HepG2 (cell line): ENCODE data around the gene ZNF343. TPM values are rescaled to one million over a fixed set of nuclear protein-coding genes. Genes with fewer than 3 reads are reported as not detected.
A peak's percentile ranks its signal among the peaks of the same experiment; 100 is the strongest.

ENCODE experiments used
- CTCF ChIP-seq: sonication (generic); formaldehyde crosslinking; IDR thresholded peaks from 2 replicates; pipeline ENCODE4 v1.5.0; 2020; ENCODE audit warnings: mild to moderate bottlenecking, missing genetic modification reagents, moderate library complexity
- DMTF1 ChIP-seq: sonication (generic); formaldehyde crosslinking; IDR thresholded peaks from 2 replicates; pipeline ENCODE4 v1.4.0; 2020; ENCODE audit warnings: mild to moderate bottlenecking, missing genetic modification reagents
- HOXA9 ChIP-seq: sonication (generic); formaldehyde crosslinking; IDR thresholded peaks from 2 replicates; pipeline ENCODE4 v1.8.1; 2022; ENCODE audit warnings: missing genetic modification reagents, mild to moderate bottlenecking, moderate library complexity, borderline replicate concordance
- MIER2 ChIP-seq: IDR thresholded peaks from 2 replicates; pipeline ENCODE4 v1.6.1; 2016; ENCODE audit warnings: missing biosample characterization, missing genetic modification reagents
- MIER3 ChIP-seq: IDR thresholded peaks from 2 replicates; pipeline ENCODE4 v1.6.1; 2016; ENCODE audit warnings: missing compliant biosample characterization, borderline replicate concordance
- MTERF4 ChIP-seq: sonication (generic); formaldehyde crosslinking; IDR thresholded peaks from 2 replicates; pipeline ENCODE4 v1.8.0; 2023; ENCODE audit warnings: mild to moderate bottlenecking, missing genetic modification reagents
- POLR2AphosphoS5 ChIP-seq: IDR thresholded peaks from 2 replicates; pipeline ENCODE4 v1.6.1; 2012; ENCODE audit warnings: low read depth, low read length
- TOPORS ChIP-seq: sonication (generic); formaldehyde crosslinking; IDR thresholded peaks from 2 replicates; pipeline ENCODE4 v1.8.0; 2023; ENCODE audit warnings: mild to moderate bottlenecking, missing genetic modification reagents
- ZNF256 ChIP-seq: sonication (generic); formaldehyde crosslinking; conservative IDR thresholded peaks from 2 replicates; pipeline ENCODE4 v1.4.0; 2020; ENCODE audit warnings: missing genetic modification reagents
- ZNF343 ChIP-seq: sonication (generic); formaldehyde crosslinking; IDR thresholded peaks from 2 replicates; pipeline ENCODE4 v1.4.0; 2020; ENCODE audit warnings: mild to moderate bottlenecking, missing genetic modification reagents
- ZNF382 ChIP-seq: sonication (generic); formaldehyde crosslinking; IDR thresholded peaks from 2 replicates; pipeline ENCODE4 v1.5.0; 2020; ENCODE audit warnings: missing genetic modification reagents, mild to moderate bottlenecking, borderline replicate concordance
- ZNF496 ChIP-seq: sonication (generic); formaldehyde crosslinking; IDR thresholded peaks from 2 replicates; pipeline ENCODE4 v1.8.1; 2023; ENCODE audit warnings: mild to moderate bottlenecking, moderate library complexity, missing genetic modification reagents; ENCODE audit not compliant: insufficient replicate concordance
- ZNF530 ChIP-seq: sonication (generic); formaldehyde crosslinking; IDR thresholded peaks from 2 replicates; pipeline ENCODE4 v1.5.0; 2020; ENCODE audit warnings: low read depth, mild to moderate bottlenecking, missing genetic modification reagents
- ZNF549 ChIP-seq: sonication (generic); formaldehyde crosslinking; IDR thresholded peaks from 2 replicates; pipeline ENCODE4 v1.5.0; 2020; ENCODE audit warnings: missing genetic modification reagents
- ZNF574 ChIP-seq: sonication (generic); formaldehyde crosslinking; IDR thresholded peaks from 2 replicates; pipeline ENCODE4 v1.4.0; 2020; ENCODE audit warnings: missing genetic modification reagents
- ZNF746 ChIP-seq: sonication (generic); formaldehyde crosslinking; IDR thresholded peaks from 2 replicates; pipeline ENCODE4 v1.8.0; 2022; ENCODE audit warnings: mild to moderate bottlenecking, missing genetic modification reagents
- ZNF816 ChIP-seq: sonication (generic); formaldehyde crosslinking; IDR thresholded peaks from 2 replicates; pipeline ENCODE4 v1.8.0; 2022; ENCODE audit warnings: missing genetic modification reagents, mild to moderate bottlenecking, borderline replicate concordance
- ZXDC ChIP-seq: sonication (generic); formaldehyde crosslinking; IDR thresholded peaks from 2 replicates; pipeline ENCODE4 v1.5.0; 2020; ENCODE audit warnings: mild to moderate bottlenecking, missing genetic modification reagents
- polyA plus RNA-seq, 8 experiments: library from polyadenylated mRNA; depleted of rRNA in 3 of 8; stranded (reverse) in 7 of 8; unstranded in 1 of 8; fragments of >200 nt; fragmentation: Illumina TruSeq in 4 of 8; extraction: Trizol in 4 of 8; gene quantifications; 2 replicates each; pipeline versions ENCODE4 v1.2.1 to v1.2.3, GENCODE V29; 2011 to 2016; ENCODE audit warnings: low read depth in 4 of 8, missing spikeins in 1 of 8, mixed read lengths in 1 of 8; ENCODE audit not compliant: insufficient read depth in 1 of 8
- total RNA-seq, 5 experiments: library from RNA; depleted of rRNA; stranded (reverse); fragments of >200 nt; fragmentation: Illumina TruSeq; extraction: Trizol; gene quantifications; 2 replicates each; pipeline ENCODE4 v1.2.3, GENCODE V29; 2016; ENCODE audit warnings: low read depth in 1 of 5

ZNF343 gene
- total and polyA plus RNA-seq, 2 of the 13 experiments (the other 11 are each of a cell fraction or from before 2014, with no cell fraction given): 16.4 to 22.1 TPM

- TF ChIP-seq ZNF746 (CRISPR knock-in tag): peak; percentile 92
- TF ChIP-seq DMTF1 (CRISPR knock-in tag): peak; percentile 94
- TF ChIP-seq POLR2AphosphoS5: peak; percentile 100
- peak; percentile 97 for TF ChIP-seq ZNF343 (CRISPR knock-in tag)
- peak; percentile 98 for TF ChIP-seq ZNF574
- TF ChIP-seq MTERF4 (CRISPR knock-in tag): peak; percentile 80
- no peak; the same call in 1 of the 2 replicates for TF ChIP-seq ZNF549 (CRISPR knock-in tag)
- peak; percentile 86; the same call in 1 of the 2 replicates for TF ChIP-seq ZNF530
- no peak for TF ChIP-seq ZNF496 (CRISPR knock-in tag)
- TF ChIP-seq ZNF256: peak; percentile 98
- TF ChIP-seq MIER2 (CRISPR knock-in tag): peak; percentile 84
- peak; percentile 100 for TF ChIP-seq MIER3 (CRISPR knock-in tag)
- no peak; the same call in 1 of the 2 replicates for TF ChIP-seq HOXA9 (CRISPR knock-in tag)
- TF ChIP-seq ZNF382 (CRISPR knock-in tag): no peak
- TF ChIP-seq ZXDC (CRISPR knock-in tag): peak; percentile 86; the same call in 1 of the 2 replicates
- TF ChIP-seq TOPORS: peak; percentile 96
- TF ChIP-seq CTCF (CRISPR knock-in tag): peak; percentile 31
- TF ChIP-seq ZNF816 (CRISPR knock-in tag): peak; percentile 99
These were observed 38.1 kb downstream of the ZNF343 start, which contains the start of gene SNRPB (continued) for GRCh38 chr20:2470423-2471193.
